Dermis blood vessel endothelial cell (primary cell): ENCODE results near the gene AKR7A2. TPM values are rescaled to one million over a fixed set of nuclear protein-coding genes. Genes with fewer than 3 reads are reported as not detected.
"Not testable (repeated sequence)": the region's sequence is repeated elsewhere in the genome, so short reads cannot be mapped to it uniquely, and the experiment has no call there.

Source experiments
- DNase-seq: peaks from one replicate; pipeline ENCODE4 v3.0.0; 2010
- total RNA-seq: library from RNA; depleted of rRNA; stranded (reverse); fragments of >200 nt; gene quantifications from 2 replicates; pipeline ENCODE4 v1.2.3, GENCODE V29; 2014

The AKR7A2 gene
- total RNA-seq, 1 donor from 2014 or later = 64.5 TPM

DNA sequence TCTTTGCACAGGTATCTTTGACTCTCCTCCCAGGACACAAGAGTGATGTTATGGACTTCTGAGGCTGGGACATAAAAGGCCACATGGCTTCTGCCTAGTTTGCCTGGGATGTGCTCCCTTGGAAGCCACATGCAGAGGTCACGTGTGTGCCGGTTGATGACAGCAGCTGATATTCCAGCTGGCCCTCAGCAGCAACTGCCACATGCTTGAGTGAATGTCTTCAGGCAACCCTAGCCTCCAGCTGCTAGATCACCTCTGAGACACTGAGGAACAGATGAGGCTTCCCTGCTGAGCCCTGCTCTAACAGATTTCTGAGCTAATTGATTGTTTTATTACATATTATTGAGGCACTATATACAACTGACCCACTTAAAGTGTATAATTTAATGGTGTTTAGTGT, 11.7 kb downstream of the AKR7A2 start:
- no peak for DNase-seq

GRCh38 chr1:19294638-19295037, 17.3 kb downstream of the AKR7A2 start:
- no peak for DNase-seq

DNA sequence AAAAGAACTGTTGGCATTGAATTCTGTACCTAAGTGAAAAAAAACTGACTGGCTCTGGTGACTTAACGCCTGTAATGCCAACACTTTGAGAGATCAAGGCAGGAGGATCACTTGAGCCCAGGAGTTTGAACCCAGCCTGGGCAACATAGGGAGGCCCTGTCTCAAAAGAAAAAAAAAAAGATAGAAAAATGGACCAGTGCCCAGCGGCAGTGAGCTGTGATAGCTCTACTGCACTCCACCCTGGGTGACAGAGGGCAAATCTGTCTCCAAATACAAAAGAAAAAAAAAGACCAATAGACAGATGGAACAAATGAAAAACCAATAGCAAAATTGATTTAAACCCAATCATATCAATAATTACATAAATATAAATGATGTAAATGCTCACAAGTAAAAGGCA, 22.7 kb downstream of the AKR7A2 start:
- DNase-seq = no peak

- DNase-seq = peak; percentile 41
These were observed 23.4 kb downstream of the AKR7A2 start, which contains the start of gene AKR7A3 for GRCh38 chr1:19288324-19289241. Gene AKR7A3 (minus strand): TSS chr1:19288770. CDS start chr1:19288709, 61 bp downstream.

DNA sequence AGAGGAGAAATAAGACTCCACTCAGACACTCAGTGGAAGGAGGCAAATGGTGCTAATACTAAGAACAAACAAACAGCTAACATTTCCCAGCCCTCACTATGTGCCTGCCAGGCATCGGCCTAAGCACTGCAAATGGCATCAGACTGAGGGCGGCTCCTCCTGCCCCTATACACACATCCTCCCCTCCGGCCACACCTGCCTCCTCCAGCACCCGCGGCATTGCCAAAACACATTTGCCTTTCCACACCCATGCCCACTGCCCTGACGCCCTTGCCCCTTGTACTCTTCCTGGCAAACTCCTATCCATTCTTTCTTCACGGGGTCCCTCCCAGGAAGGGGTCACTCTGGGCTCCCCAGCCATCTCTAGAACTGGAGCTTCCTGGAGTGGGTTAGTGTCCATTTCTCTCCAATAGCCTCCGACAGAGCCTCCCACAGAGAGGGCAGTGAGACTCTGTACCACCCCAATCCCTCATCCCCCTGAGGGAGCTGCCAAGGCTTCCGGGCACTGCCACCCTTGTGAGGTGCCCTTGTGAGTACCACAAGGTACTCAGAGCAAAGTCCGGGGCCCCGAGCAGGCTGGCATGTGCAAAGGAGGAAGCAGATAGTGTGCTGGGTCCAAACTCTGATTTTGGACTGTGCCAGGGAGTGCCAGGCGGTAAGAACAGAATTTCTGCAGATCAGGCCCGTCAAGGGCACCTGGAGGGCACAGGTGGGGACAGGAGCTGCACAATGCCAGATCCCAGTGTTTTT, 24.3 kb downstream of the AKR7A2 start:
- no peak for DNase-seq

- not testable (repeated sequence) for DNase-seq
These were observed 26.1 kb downstream of the AKR7A2 start for GRCh38 chr1:19285807-19286206.

DNA sequence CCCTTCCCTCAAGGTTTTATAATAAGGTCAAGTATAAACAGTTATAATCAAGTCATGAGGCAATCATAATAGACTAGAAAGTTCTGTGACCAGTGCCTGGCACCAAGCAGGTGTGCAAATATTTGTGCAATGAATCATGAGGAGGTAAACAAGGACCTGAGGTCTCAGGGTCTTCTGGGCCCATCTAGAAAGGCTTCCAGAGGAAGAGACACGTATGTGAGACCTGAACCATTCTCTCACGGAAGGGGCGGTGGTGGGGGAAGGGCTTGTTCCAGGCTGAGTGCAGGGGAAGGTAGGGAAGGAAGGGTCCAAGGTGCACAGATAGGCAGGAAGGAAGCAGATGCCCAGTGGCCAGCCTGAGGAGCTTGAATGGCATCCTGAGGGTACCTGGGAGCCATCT, 26.6 kb downstream of the AKR7A2 start:
- not testable (repeated sequence) for DNase-seq

- no peak for DNase-seq
These were observed 27.1 kb downstream of the AKR7A2 start for GRCh38 chr1:19284881-19285280.

DNA sequence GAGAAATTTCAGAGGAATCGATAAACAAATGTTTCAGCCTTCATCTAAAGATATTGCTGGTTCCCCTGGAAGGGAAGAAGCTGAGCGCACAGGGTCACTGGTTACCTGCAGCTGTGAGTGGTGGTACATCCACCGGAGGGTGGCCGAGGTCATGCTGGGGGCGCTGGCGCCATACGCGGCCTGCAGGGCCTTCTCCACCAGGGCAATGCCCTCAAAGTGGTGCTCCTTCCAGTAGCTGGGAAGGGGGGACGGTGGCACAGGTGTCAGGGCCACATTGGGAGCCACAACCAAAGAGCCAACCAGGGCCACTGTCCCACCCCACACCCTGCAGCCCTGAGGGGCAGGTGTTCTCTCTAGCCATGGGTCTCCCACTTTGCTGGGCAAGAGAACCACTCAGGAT, 28.1 kb downstream of the AKR7A2 start:
- DNase-seq = no peak

DNA sequence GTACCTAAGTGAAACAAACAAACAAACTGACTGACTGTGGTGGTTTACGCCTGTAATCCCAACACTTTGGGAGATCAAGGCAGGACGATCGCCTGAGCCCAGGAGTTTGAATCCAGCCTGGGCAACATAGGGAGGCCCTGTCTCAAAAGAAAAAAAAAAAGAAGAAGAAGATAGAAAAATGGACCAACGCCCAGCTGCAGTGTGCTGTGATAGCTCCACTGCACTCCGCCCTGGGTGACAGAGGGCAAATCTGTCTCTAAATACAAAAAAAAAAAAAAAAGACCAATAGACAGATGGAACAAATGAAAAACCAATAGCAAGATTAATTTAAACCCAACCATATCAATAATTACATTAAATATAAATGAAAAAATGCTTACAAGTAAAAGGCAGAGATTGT, 37.3 kb downstream of the AKR7A2 start:
- no peak for DNase-seq

- DNase-seq = peak; percentile 16
These were observed 38.0 kb downstream of the AKR7A2 start for GRCh38 chr1:19273844-19274531.

DNA sequence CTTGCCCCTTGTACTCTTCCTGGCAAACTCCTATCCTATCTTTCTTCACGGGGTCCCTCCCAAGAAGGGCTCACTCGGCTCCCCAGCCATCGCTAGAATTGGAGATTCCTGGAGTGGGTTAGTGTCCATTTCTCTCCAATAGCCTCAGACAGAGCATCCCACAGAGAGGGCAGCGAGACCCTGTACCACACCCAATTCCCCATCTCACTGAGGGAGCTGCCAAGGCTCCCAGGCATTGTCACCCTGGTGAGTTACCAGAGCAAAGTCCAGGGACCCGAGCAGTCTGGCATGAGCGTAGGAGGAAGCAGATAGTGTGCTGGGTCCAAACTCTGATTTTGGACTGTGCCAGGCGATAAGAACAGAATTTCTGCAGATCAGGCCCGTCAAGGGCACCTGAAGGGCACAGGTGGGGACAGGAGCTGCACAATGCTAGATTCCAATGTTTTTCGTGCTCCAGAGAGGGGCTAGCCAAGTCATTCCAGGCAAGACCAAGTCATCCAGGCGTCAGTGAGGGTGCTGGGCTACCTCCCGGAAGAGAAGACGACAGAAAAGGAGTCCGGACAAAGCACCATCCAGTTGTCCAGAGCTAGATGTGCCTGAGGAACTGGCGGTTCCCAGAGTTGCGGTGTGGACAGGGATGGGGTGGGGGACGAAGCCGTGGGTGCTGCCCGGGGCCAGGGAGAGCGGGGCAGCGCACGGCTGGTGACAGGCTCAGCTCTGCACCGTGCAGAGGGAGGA, 38.7 kb downstream of the AKR7A2 start:
- no peak for DNase-seq

GRCh38 chr1:19272064-19272463, 39.9 kb downstream of the AKR7A2 start:
- DNase-seq = no peak

DNA sequence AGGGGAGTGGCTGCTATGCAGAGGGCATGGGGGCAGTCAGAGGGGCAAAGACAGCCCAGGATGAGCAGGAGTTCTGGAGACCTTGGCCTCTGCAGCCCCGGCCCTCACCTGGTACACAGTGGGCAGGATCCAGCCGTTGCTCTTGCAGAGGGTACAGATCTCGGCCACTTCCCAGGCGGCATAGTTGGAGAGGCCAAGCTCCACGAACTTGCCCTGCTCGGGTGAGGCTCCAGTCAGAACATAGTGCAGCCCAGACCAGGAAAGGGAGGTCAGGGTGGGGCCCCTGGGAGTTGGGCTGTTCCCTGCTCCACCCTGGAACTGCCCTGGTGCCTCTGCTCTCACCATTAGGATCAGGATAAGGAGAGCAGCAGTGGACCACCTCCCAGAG, 41.6 kb downstream of the AKR7A2 start:
- DNase-seq = not testable (repeated sequence)

DNA sequence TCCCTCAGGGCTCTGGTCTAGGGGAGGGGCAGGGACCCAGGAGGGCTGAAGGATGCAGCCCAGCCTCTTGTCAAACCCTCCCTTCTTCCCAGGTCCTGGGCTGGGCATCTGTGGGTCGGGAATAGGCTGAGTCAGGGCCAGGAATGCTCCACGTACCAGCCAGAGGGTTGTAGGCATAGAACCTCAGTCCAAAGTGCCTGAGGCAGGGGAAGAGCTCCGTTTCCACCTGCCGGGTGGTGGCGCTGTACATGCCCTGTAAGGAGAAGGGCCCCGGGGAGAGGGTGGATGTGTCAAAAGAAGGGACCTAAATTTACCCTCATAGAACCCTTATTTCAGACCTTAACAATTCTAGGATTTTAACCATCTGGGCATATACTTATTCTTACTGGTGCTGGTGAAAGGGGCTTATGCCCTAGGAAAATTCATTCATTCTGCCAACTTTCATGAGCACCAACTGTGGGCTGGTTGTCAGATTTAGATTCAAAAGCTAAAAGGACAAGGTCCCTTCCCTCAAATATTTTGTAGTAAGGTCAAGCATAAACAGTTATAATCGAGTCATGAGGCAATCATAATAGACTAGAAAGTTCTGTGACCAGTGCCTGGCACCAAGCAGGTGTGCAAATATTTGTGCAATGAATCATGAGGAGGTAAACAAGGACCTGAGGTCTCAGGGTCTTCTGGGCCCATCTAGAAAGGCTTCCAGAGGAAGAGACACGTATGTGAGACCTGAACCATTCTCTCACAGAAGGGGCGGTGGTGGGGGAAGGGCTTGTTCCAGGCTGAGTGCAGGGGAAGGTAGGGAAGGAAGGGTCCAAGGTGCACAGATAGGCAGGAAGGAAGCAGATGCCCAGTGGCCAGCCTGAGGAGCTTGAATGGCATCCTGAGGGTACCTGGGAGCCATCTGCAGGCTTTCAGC, 42.3 kb downstream of the AKR7A2 start:
- DNase-seq = not testable (repeated sequence)

DNA sequence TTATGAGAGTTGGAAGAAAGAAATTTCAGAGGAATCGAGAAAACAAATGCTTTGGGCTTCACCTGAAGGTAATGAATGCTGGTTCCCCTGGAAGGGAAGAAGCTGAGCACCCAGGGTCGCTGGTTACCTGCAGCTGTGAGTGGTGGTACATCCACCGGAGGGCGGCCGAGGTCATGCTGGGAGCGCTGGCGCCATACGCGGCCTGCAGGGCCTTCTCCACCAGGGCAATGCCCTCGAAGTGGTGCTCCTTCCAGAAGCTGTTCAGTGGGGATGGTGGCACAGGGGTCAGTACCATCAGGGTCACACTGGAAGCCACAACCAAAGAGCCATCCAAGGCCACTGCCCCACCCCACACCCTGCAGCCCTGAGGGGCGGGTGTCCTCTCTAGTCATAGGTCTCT, 43.5 kb downstream of the AKR7A2 start:
- no peak for DNase-seq

GRCh38 chr1:19262744-19263143, 49.2 kb downstream of the AKR7A2 start:
- DNase-seq = no peak

DNA sequence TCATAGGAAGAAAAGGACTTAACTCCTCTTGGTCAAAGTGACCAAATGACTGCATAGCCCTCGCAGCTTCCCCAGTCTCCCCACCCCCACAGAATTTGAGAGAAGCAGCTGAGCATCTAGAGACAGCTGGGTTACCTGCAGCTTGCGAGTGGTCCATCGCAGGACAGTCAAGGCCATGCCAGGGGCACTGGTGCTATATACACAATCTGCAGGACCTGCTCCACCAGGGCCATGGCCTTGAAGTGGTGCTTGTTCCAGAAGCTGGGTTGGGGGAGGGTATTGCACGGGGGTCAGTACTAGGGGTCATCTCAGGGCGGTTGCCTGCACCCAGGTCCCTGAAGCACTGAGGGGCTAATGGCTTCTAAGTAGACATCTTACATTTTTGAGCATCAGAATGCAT, 49.9 kb downstream of the AKR7A2 start:
- DNase-seq = no peak

DNA sequence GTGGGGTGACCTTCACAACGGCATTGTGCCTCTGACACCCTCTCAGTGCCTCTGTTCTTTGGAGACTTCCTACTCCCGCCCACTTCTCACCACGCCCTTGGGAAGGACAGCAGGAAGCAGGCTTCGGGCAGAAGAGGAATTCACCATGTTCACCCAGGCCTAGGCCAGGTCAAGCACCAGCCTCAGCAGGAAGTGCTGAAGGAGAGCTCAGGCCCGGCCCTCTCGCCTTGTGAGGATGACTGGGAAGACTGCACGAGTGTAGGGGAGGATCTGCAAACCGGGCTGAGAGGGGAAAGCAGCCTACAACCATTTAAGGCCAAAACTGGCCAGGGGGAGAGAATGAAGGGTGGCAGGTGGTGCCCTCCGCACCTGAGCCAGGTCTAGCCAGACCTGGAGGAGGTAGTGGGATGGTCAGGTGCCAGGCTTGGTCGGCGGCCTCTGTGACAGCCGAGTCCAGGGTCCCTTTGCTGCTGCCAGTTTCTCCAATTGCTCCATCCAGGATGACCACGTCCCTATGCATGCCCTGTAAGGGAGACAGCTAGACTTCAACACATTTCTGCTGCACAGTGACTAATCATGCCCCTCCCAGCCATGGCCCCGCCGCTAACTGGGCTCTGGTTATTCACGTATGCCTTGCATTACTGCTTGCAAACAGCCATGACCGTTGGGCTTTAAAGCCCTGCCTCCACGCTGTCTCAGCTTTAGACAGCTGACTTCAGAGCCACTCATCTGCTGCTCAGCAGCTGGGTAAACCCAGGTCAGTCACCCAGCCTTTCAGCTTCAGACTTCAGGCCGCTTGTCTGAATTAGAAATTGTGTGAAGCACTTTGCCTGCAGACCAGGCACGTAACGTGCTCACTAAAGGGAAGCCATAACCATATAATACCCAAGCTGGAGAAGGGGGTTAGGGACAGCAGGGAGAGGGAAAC, 51.5 kb downstream of the AKR7A2 start:
- DNase-seq = no peak

GRCh38 chr1:19258353-19258752, 53.6 kb downstream of the AKR7A2 start:
- no peak for DNase-seq
